Measurements from ENCODE around the gene ARHGAP30.

Gene ARHGAP30

GRCh38 chr1:161090617-161091016 is 20.9 kb upstream of the ARHGAP30 start:
- no peak for DNase-seq

- DNase-seq = no peak
Observed at GRCh38 chr1:161089938-161090337, 20.2 kb upstream of the ARHGAP30 start.

GRCh38 chr1:161089251-161089924 is 19.7 kb upstream of the ARHGAP30 start, which contains the start of gene NECTIN4:
TSS of gene NECTIN4 (minus strand) at chr1:161089558. CDS start at chr1:161089296, 262 bp downstream.
- DNase-seq = no peak

GRCh38 chr1:161088587-161089110 is 19.0 kb upstream of the ARHGAP30 start:
- peak; percentile 30 for DNase-seq

GRCh38 chr1:161086457-161086856 is 16.8 kb upstream of the ARHGAP30 start:
- no peak for DNase-seq

- no peak for DNase-seq
Observed at GRCh38 chr1:161085165-161085564, 15.5 kb upstream of the ARHGAP30 start.

- DNase-seq = no peak
Observed at GRCh38 chr1:161084597-161084988, 14.9 kb upstream of the ARHGAP30 start.

- DNase-seq = no peak
Observed at GRCh38 chr1:161083748-161084596, 14.3 kb upstream of the ARHGAP30 start.

- DNase-seq = peak; percentile 81
Observed at GRCh38 chr1:161082996-161083747, 13.5 kb upstream of the ARHGAP30 start.

- DNase-seq = no peak
Observed at GRCh38 chr1:161082483-161082882, 12.8 kb upstream of the ARHGAP30 start.

- no peak for DNase-seq
Observed at GRCh38 chr1:161081519-161081918, 11.8 kb upstream of the ARHGAP30 start.

GRCh38 chr1:161080441-161081405 is 11.0 kb upstream of the ARHGAP30 start:
- DNase-seq = no peak

- no peak for DNase-seq
Observed at GRCh38 chr1:161079436-161080110, 9.9 kb upstream of the ARHGAP30 start.

- DNase-seq = no peak
Observed at GRCh38 chr1:161077426-161077825, 7.7 kb upstream of the ARHGAP30 start.

GRCh38 chr1:161076410-161076809 is 6.7 kb upstream of the ARHGAP30 start:
- no peak for DNase-seq

GRCh38 chr1:161074676-161075368 is 5.1 kb upstream of the ARHGAP30 start:
- DNase-seq = no peak

GRCh38 chr1:161073474-161074121 is 3.9 kb upstream of the ARHGAP30 start:
- no peak for DNase-seq

- DNase-seq = no peak
Observed at GRCh38 chr1:161072751-161073449, 3.2 kb upstream of the ARHGAP30 start.

GRCh38 chr1:161071886-161072371 is 2.2 kb upstream of the ARHGAP30 start:
- no peak for DNase-seq
